Measurements from ENCODE around the gene GALNT4.

DNA sequence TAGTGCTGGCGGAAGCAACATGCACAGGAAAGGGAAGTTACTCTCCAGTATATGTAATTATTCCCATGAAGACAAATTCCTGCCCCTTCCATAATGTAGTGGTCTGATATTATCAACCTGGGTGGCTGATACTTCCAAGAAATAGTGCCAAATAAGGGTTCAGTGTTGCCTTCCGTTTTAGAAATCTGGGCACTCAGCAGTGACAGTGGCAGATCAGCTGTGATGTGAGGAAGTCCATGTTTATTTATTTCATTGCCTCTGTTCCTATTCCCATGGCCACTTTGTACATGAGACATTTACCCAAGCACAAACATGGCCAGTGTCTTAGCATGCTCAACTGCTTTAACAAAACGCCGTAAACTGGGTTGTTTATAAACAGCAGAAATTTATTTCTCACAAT, 21.6 kb upstream of the GALNT4 start:
- TF ChIP-seq CTCF (IDR thresholded peaks at IDR 0.05): no peak
- TF ChIP-seq POLR2AphosphoS5 (IDR thresholded peaks at IDR 0.05): no peak
